C4-2B (cell line): ENCODE data around the gene NT5C1A.

Source experiments
- H3K27ac ChIP-seq: fragments of 450-650 bp; 2 replicates; pipeline ENCODE4 v1.5.1; 2017
- ZFX ChIP-seq: fragments of 450-650 bp; IDR thresholded peaks from 2 replicates; pipeline ENCODE4 v1.6.1; 2017
- TF ChIP-seq, protein P1 (sequence below): fragments of 450-650 bp; conservative IDR thresholded peaks from 2 replicates; pipeline ENCODE4 v1.5.1; 2017; ENCODE audit warnings: mild to moderate bottlenecking

Gene NT5C1A

DNA sequence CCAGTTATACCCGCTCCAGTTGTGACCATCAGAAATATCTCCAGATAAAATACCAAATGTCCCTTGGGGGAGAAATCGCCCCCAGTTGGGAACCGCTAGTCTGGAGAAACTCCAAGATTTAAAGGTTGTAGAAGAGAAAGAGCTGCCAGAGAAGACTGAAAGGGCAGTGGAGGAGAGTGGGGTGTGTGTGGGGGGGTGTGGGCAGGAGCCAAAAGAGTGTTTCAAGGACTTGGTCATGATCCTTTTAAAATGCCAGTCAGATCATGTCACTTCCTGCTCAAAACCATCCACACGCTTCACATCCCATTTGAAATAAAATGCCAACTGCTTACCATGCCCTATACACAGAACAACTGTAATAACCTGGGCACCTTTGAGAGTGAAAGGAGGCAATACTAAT is 29.1 kb downstream of the NT5C1A start:
- H3K27ac ChIP-seq, result no peak overlapping the region
- no peak for TF ChIP-seq ZFX
- TF ChIP-seq, protein P1, sequence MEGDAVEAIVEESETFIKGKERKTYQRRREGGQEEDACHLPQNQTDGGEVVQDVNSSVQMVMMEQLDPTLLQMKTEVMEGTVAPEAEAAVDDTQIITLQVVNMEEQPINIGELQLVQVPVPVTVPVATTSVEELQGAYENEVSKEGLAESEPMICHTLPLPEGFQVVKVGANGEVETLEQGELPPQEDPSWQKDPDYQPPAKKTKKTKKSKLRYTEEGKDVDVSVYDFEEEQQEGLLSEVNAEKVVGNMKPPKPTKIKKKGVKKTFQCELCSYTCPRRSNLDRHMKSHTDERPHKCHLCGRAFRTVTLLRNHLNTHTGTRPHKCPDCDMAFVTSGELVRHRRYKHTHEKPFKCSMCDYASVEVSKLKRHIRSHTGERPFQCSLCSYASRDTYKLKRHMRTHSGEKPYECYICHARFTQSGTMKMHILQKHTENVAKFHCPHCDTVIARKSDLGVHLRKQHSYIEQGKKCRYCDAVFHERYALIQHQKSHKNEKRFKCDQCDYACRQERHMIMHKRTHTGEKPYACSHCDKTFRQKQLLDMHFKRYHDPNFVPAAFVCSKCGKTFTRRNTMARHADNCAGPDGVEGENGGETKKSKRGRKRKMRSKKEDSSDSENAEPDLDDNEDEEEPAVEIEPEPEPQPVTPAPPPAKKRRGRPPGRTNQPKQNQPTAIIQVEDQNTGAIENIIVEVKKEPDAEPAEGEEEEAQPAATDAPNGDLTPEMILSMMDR, result no peak

DNA sequence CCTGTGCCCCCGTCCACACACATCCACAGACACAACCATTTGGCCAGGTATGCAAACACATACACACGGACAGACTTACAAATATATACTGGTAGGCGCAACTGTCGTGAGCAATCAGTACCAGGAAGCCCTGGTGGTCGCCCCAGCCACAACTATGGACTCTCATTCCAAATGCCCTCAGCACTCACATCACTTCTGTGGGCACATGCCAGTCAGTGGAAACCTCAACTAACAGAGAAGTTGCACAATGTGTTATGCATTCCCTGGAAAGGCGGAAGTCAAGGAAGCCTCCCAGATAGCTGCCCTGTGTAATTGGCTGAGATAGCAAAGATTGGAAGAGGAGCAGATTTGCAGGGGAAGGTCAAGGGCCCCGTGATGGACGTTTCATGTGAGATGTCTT is 31.0 kb downstream of the NT5C1A start:
- TF ChIP-seq ZFX, result no peak
- no peak overlapping the region for H3K27ac ChIP-seq

DNA sequence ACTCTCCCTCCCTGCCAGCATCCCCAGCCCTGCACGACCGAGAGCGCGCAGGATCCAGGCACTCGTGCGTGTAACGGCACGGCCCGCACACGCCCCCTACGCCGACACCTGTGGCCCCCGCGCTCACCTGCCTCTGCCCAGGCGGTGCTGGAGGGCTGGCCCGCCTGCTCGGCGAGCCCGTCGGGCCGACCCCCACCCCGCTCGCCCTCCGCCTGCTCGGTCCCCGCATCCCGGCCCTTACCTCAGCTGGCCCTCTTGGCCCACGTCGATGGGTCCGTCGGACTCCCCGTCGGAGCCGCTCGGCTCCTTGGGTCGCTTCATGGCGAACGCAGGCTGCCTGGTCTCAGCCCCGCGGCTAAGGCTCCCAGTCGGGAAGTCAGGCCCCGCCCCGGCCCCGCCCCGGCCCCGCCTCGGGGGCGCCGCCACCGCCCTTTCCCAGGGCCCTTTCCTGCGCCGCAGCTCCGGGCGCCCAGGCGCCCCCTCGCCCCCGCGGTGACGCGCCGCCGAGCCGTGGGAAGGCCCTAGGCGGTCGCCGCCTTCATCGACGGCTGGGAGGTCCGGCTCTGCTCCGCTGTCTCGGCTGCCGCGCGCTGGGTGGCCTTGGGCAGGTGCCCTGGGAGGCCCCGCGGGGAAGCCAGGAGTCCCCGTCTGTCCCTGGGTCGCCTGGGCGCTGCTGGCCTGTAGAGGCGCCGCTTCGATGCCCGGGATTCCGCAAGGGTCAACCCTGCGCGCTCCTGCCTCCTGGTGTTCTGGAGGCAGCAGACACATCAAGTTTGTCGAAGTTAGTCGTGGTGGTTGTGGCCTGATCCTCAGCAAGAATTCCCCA is 32.4 kb downstream of the NT5C1A start, which contains the start of gene HEYL:
Gene HEYL, minus strand, starts transcription at position 339 of the 826 bp plus-strand sequence. Its CDS starts 18 bp downstream, at position 321.
- H3K27ac ChIP-seq, result no peak within 1 kb of the TSS
- TF ChIP-seq, protein P1, result no peak
- TF ChIP-seq ZFX, result no peak

DNA sequence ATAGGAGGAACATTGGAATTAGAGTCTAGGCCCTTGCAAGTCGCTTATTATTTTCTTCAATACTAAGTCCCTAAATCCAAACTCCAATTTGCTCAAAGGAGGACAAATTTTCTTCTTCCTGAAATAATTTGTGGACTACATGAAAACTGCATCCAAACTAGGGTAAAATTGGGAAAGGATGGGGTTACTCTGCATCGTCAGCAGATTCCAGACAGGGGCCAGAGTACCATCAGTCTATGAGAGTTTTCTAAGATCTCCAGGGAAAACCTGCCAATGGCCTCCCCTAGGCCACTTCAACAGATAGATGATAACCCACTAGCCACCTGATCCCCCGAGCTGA is 33.0 kb downstream of the NT5C1A start:
- no peak for TF ChIP-seq ZFX
- TF ChIP-seq, protein P1, result no peak

DNA sequence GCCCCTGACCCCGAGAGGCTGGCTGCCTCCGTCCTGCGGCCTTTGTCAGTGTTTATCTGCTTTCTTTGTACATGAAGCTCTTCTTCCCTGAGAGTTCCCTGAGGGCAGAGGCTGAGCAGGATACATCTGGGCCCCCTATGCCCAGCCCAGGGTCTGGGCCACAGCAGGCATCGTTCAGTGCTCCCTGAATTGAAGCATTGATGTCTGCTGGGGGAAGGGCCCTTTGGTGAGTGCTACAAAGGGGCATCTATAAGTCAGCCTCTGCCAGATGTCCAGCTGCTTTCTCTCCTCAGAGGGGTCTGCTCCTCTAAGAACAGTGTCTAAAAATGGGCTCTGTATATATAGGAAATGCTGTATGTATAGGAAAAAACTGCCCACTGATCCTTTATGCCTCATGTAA is 34.5 kb downstream of the NT5C1A start:
- no peak overlapping the region for H3K27ac ChIP-seq
- TF ChIP-seq ZFX, result no peak
- TF ChIP-seq, protein P1, result no peak

More for the DNA sequence above, 33.0 kb downstream of the NT5C1A start:
- no peak overlapping the region for H3K27ac ChIP-seq

DNA sequence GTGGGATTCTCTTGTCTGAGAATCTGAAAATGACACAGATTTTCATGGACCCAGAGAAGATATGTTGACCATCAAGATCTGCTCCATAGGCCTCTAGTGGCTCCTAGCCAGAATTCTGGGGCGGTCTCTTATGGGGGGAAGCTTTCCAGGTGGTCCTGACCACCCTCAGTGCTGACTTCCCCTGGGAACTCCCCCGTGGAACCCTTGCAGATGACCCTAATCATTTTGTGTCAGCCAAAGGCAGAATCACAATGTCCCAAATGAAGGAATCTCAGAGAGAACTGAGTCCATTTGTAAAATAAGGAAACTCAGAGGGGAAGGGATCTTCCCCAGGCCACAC is 36.1 kb downstream of the NT5C1A start:
- H3K27ac ChIP-seq, result no peak overlapping the region
- no peak for TF ChIP-seq ZFX
- TF ChIP-seq, protein P1, result no peak

DNA sequence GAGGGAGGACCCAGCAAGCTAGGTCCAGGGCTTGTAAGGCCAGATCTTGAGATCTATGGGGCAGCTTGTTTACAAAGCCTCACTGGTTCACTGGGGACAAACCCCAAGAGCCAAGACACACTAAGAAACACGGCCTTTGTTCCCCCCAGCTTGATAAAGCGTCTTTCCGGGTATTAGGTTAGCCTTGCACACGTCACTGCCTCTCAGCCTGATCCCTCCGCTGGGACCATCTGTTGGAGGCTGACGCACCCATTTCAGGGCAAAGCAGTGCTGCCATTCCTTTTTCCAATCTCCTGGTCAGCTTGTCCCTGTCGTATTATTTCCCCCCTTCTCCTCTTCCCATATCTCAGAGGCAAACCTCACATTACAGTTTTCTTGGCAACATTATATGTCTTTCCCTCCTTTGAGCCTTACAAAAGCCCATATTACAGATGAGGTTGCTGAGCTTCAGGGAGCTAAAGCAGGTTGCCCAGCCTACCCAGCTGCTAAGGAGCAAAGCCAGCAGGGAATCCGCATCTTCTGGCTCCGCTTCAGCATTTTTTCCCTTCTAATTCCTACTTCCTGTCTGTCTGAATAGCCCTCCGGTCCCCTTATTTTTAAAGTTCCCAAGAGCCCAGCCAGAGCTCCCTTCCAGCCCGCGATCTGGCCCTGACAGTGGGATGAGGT is 36.6 kb downstream of the NT5C1A start:
- TF ChIP-seq, protein P1, result no peak
- no peak for TF ChIP-seq ZFX
- no peak overlapping the region for H3K27ac ChIP-seq
